K562 (cell line): Measurements from ENCODE around the gene RPS10. TPM values are rescaled to one million over a fixed set of nuclear protein-coding genes. Genes with fewer than 3 reads are reported as not detected.
A peak's percentile ranks its signal among the peaks of the same experiment; 100 is the strongest.

Source experiments
- ATAC-seq: fragments of 200-7000 bp; cut with Tn5 transposase; 3 replicates; pipeline ENCODE4 v1.9.1; 2020; ENCODE audit warnings: moderate library complexity
- BruUV-seq: library from RNA; stranded (reverse); fragments of 400-500 nt; replicated peaks from 2 replicates; lab custom pipeline; 2021; lab: Mats Ljungman, UMichigan
- CTCF ChIA-PET: fragments of 300-600 bp; formaldehyde crosslinking; extraction: SDS; loops from one replicate; lab custom pipeline; 2021; ENCODE audit warnings: low intra/inter-chr PET ratio; lab: Yijun Ruan, JAX
- POLR2A ChIA-PET: fragments of 300-600, 350-650 bp; sonication (Branson Sonifier 250); formaldehyde crosslinking; extraction: SDS; loops from one replicate; lab custom pipeline; 2021; ENCODE audit warnings: antibody characterized with exemption, inconsistent platforms; lab: Yijun Ruan, JAX
- DNase-seq, 4 experiments: peaks; one replicate each; pipeline versions ENCODE4 v3.0.0 to v3.0.0-alpha.2; 2011 to 2018; ENCODE audit warnings: low spot score in 3 of 4, mixed read lengths in 3 of 4; ENCODE audit errors: extremely low read depth in 1 of 4
- FAIRE-seq: peaks from 2 replicates; lab custom pipeline; 2011; peaks lifted over from hg19 to GRCh38; lab: Jason Lieb, UNC
- H2AFZ ChIP-seq: 2 replicates; pipeline ENCODE4 v1.6.0; 2011; ENCODE audit warnings: low read depth, low read length, control low read depth, inconsistent platforms
- H3K27ac ChIP-seq: fragments of 200-600 bp; 3 replicates; pipeline ENCODE4 v1.8.0; 2011; ENCODE audit warnings: low read depth, mild to moderate bottlenecking, control low read depth, inconsistent platforms, low read length, moderate library complexity, mixed read lengths; ENCODE audit errors: extremely low read depth
- H3K27me3 ChIP-seq, 2 experiments: fragments of 300-600 bp in 1 of 2; 2 replicates in 1 of 2; 3 replicates in 1 of 2; pipeline versions ENCODE4 v1.6.0 to v1.8.0; 2011; ENCODE audit warnings: inconsistent platforms in 2 of 2, low read length in 2 of 2, mild to moderate bottlenecking in 1 of 2, mixed read lengths in 1 of 2, moderate library complexity in 1 of 2; ENCODE audit not compliant: control insufficient read depth in 2 of 2, insufficient read depth in 2 of 2
- H3K36me3 ChIP-seq: fragments of 300-600 bp; 3 replicates; pipeline ENCODE4 v1.8.0; 2011; ENCODE audit warnings: mild to moderate bottlenecking, low read length, inconsistent platforms; ENCODE audit not compliant: control insufficient read depth, insufficient read depth
- H3K4me1 ChIP-seq, 2 experiments: fragments of 200-600 bp in 1 of 2; replicated peaks in 1 of 2; 2 replicates in 1 of 2; 3 replicates in 1 of 2; pipeline versions ENCODE4 v1.5.1 to v1.8.0; 2011; ENCODE audit warnings: inconsistent platforms in 2 of 2, low read length in 2 of 2, mild to moderate bottlenecking in 1 of 2, mixed read lengths in 1 of 2, moderate library complexity in 1 of 2; ENCODE audit not compliant: control insufficient read depth in 2 of 2, insufficient read depth in 2 of 2
- H3K4me2 ChIP-seq: 2 replicates; pipeline ENCODE4 v1.6.1; 2011; ENCODE audit warnings: low read length, control low read depth, inconsistent platforms, mixed read lengths; ENCODE audit not compliant: insufficient read depth
- H3K4me3 ChIP-seq: fragments of 200-600 bp; sonication (generic), shearing (Covaris generic); 2 replicates; pipeline ENCODE4 v1.5.1; 2016; ENCODE audit warnings: control low read depth, inconsistent platforms
- H3K79me2 ChIP-seq: fragments of 200-600 bp; 3 replicates; pipeline ENCODE4 v1.8.0; 2011; ENCODE audit warnings: low read length, inconsistent platforms; ENCODE audit not compliant: control insufficient read depth, insufficient read depth
- H3K9ac ChIP-seq, 2 experiments: 2 replicates each; pipeline versions ENCODE4 v1.6.0 to v1.6.1; 2011; ENCODE audit warnings: low read depth in 2 of 2, low read length in 2 of 2, control low read depth in 1 of 2, inconsistent platforms in 1 of 2, mild to moderate bottlenecking in 1 of 2, mixed read lengths in 1 of 2; ENCODE audit not compliant: insufficient read depth in 1 of 2
- H3K9me1 ChIP-seq: one replicate; pipeline ENCODE4 v1.6.0; 2011; ENCODE audit warnings: inconsistent platforms, mild to moderate bottlenecking, low read length, moderate library complexity; ENCODE audit not compliant: control insufficient read depth, insufficient read depth
- H3K9me3 ChIP-seq: replicated peaks from 2 replicates; pipeline ENCODE4 v1.5.1; 2011; ENCODE audit warnings: low read depth, low read length, inconsistent platforms; ENCODE audit not compliant: control insufficient read depth, insufficient read depth
- H4K20me1 ChIP-seq: replicated peaks from 2 replicates; pipeline ENCODE4 v1.6.1; 2011; ENCODE audit warnings: low read length, inconsistent platforms, mixed read lengths; ENCODE audit not compliant: control insufficient read depth, insufficient read depth
- GTF2A2 ChIP-seq: IDR thresholded peaks from 2 replicates; pipeline ENCODE4 v1.6.1; 2016; ENCODE audit warnings: mild to moderate bottlenecking, missing genetic modification characterization, missing compliant biosample characterization
- HCFC1 ChIP-seq: IDR thresholded peaks from 2 replicates; pipeline ENCODE4 v1.6.1; 2012; ENCODE audit warnings: low read depth, low read length, improper control_type of control experiment
- HNRNPUL1 ChIP-seq: fragments of 200-400 bp; formaldehyde crosslinking; IDR thresholded peaks from 2 replicates; pipeline ENCODE4 v1.6.1; 2017; ENCODE audit warnings: low read length
- KAT8 ChIP-seq: fragments of 450-650 bp; IDR thresholded peaks from 2 replicates; pipeline ENCODE4 v1.6.1; 2016; ENCODE audit warnings: low read depth, mild to moderate bottlenecking
- MYNN ChIP-seq, 2 experiments: sonication (generic); formaldehyde crosslinking in 1 of 2; IDR thresholded peaks; 2 replicates each; pipeline versions ENCODE4 v1.5.0 to v1.6.1; 2016 to 2020; ENCODE audit warnings: antibody characterized with exemption in 1 of 2, missing genetic modification reagents in 1 of 2
- NFIC ChIP-seq: fragments of 450-650 bp; IDR thresholded peaks from 2 replicates; pipeline ENCODE4 v1.6.1; 2017; ENCODE audit warnings: mild to moderate bottlenecking, inconsistent platforms
- NKRF ChIP-seq: fragments of 450-650 bp; IDR thresholded peaks from 2 replicates; pipeline ENCODE4 v1.6.1; 2016; ENCODE audit warnings: borderline replicate concordance
- PHTF2 ChIP-seq: fragments of 250-450 bp; sonication (Bioruptor Pico); IDR thresholded peaks from 2 replicates; pipeline ENCODE4 v1.5.0; 2021; ENCODE audit warnings: mild to moderate bottlenecking
- PRPF4 ChIP-seq: fragments of 200-400 bp; formaldehyde crosslinking; IDR thresholded peaks from one replicate; pipeline ENCODE4 v1.6.1; 2017; ENCODE audit warnings: low read length, low read depth, mild to moderate bottlenecking; ENCODE audit not compliant: insufficient read depth, poor library complexity, severe bottlenecking
- RBM25 ChIP-seq: fragments of 200-400 bp; formaldehyde crosslinking; IDR thresholded peaks from 2 replicates; pipeline ENCODE4 v1.6.1; 2018; ENCODE audit warnings: low read length, low read depth, moderate library complexity; ENCODE audit not compliant: severe bottlenecking
- RBM34 ChIP-seq: fragments of 200-400 bp; formaldehyde crosslinking; IDR thresholded peaks from 2 replicates; pipeline ENCODE4 v1.6.1; 2018; ENCODE audit warnings: low read length, borderline replicate concordance; ENCODE audit not compliant: insufficient read depth
- SP2 ChIP-seq: IDR thresholded peaks from 2 replicates; pipeline ENCODE4 v1.6.1; 2011; ENCODE audit warnings: mild to moderate bottlenecking, low read depth, low read length, moderate library complexity; ENCODE audit not compliant: poor library complexity, severe bottlenecking; ENCODE audit errors: extremely low read depth
- TBL1XR1 ChIP-seq, 2 experiments: IDR thresholded peaks; 2 replicates each; pipeline ENCODE4 v1.6.1; 2012; ENCODE audit warnings: improper control_type of control experiment in 2 of 2, low read length in 2 of 2, mild to moderate bottlenecking in 1 of 2
- ZBTB43 ChIP-seq: sonication (generic); formaldehyde crosslinking; IDR thresholded peaks from 2 replicates; pipeline ENCODE4 v1.8.0; 2023; ENCODE audit warnings: mild to moderate bottlenecking, missing genetic modification reagents
- ZFP91 ChIP-seq: sonication (generic); formaldehyde crosslinking; IDR thresholded peaks from 2 replicates; pipeline ENCODE4 v1.8.0; 2022; ENCODE audit warnings: mild to moderate bottlenecking, missing genetic modification reagents
- ZKSCAN3 ChIP-seq: fragments of 250-450 bp; sonication (Bioruptor Pico); IDR thresholded peaks from 2 replicates; pipeline ENCODE4 v1.4.0; 2020
- ZNF395 ChIP-seq: fragments of 200-800 bp; sonication (Bioruptor generic); IDR thresholded peaks from 2 replicates; pipeline ENCODE4 v1.6.1; 2017; ENCODE audit warnings: missing genetic modification characterization, missing compliant biosample characterization
- WGBS: fragments of 100-300 bp; shearing (Covaris generic); methylation state at CpG from one replicate; pipeline ENCODE4 v1.1.6; 2016; ENCODE audit warnings: low coverage, mixed read lengths; ENCODE audit not compliant: insufficient coverage; ENCODE audit errors: missing lambda C conversion rate; 5-methylcytosine and 5-hydroxymethylcytosine counted together
- in situ Hi-C: fragments of 300-500 bp; cut with MboI; formaldehyde crosslinking; loops from 4 replicates; pipeline ENCODE4 v1.15.0; 2018; ENCODE audit warnings: inconsistent platforms, mixed read lengths
- intact Hi-C: fragments of 100-400 bp; cut with micrococcal nuclease; formaldehyde crosslinking; loops from 2 replicates; pipeline ENCODE4 v1.14.2; 2022
- polyA plus RNA-seq, 8 experiments: library from polyadenylated mRNA; depleted of rRNA in 4 of 8; stranded (reverse) in 5 of 8; unstranded in 3 of 8; fragments of >200 nt; fragmentation: Nextera tagmentation in 2 of 8; fragmentation: Illumina TruSeq in 1 of 8; extraction: Ambion mirVana in 2 of 8; extraction: Trizol in 1 of 8; gene quantifications; 2 replicates each; pipeline versions ENCODE4 v1.2.1 to v1.2.3, GENCODE V29; 2011 to 2014; ENCODE audit warnings: inconsistent platforms in 1 of 8, missing spikeins in 1 of 8
- total RNA-seq, 7 experiments: library from RNA; depleted of rRNA in 6 of 7; stranded (reverse); fragments of >200 nt in 6 of 7; fragmentation: Illumina TruSeq in 2 of 7; extraction: Trizol in 2 of 7; gene quantifications; 2 replicates each; pipeline versions ENCODE4 v1.2.1 to v1.2.3, GENCODE V29; 2011 to 2021; ENCODE audit warnings: low replicate concordance in 1 of 7

The RPS10 gene
- total and polyA plus RNA-seq, 9 of the 15 experiments (the other 6 are each of a cell fraction or from before 2014, with no cell fraction given), result 2,680 to 5,251 (median 3,876) TPM

GRCh38 chr6:34462551-34462971 lies 36.7 kb upstream of the RPS10 start:
- intact Hi-C loops, result no loop called here
- WGBS, result 10% methylated on average over 6 of the region's 6 CpGs
- no peaks in the 10 kb centered on the region for H3K9me3 ChIP-seq
- H3K36me3 ChIP-seq, result no peaks in the 10 kb centered on the region
- ChIA-PET CTCF (no interaction called here), POLR2A (interaction anchor here (0.7 to 1.3 kb wide), 5 partner anchors 9 to 149 kb away, joined by 3 to 5 read pairs (median 5); partner anchors contain the start of gene RPS10)
- ATAC-seq, result peak; percentile 80
- H3K27me3 ChIP-seq, result no peaks in the 10 kb centered on the region
- H3K27ac ChIP-seq, result no peak overlapping the region; the same call in 2 of the 3 replicates
- no peaks in the 10 kb centered on the region for H3K79me2 ChIP-seq
- no peak overlapping the region for H3K4me3 ChIP-seq
- FAIRE-seq, result peak; percentile 87
- no peaks in the 10 kb centered on the region for H3K9me1 ChIP-seq
- peak overlapping the region; percentile 69 for H3K4me2 ChIP-seq
- H2AFZ ChIP-seq, result peak overlapping the region; percentile 92
- no peaks in the 10 kb centered on the region for H4K20me1 ChIP-seq
- H3K9ac ChIP-seq, result peak overlapping the region; percentile 44 to 87
- H3K4me1 ChIP-seq, result peaks cover 9 to 28% of the 10 kb centered on the region in 2 experiments; a peak in 4 of 5 replicates
- no TSS peak for BruUV-seq
- in situ Hi-C loops, result loop anchor here (25.0 kb wide), 1 partner anchor 675 kb away; the partner anchor contains the start of gene TCP11
- DNase-seq, result peak; percentile 83 to 86 (median 85)
- TF ChIP-seq GTF2A2 (tag) (no peak), NKRF (no peak), KAT8 (no peak), PHTF2 (CRISPR knock-in tag) (no peak), ZFP91 (CRISPR knock-in tag) (no peak), HNRNPUL1 (no peak), PRPF4 (no peak), RBM34 (no peak), RBM25 (no peak), TBL1XR1 (IDR thresholded peaks at IDR 0.05; ENCODE audit: low read length in 2 of 2) (no peak), HCFC1 (no peak), MYNN (IDR thresholded peaks at IDR 0.05) (0 out of 2 replicates have a peak, but pooled peaks have one; percentile 37), MYNN (CRISPR knock-in tag; IDR thresholded peaks at IDR 0.05) (no peak), ZBTB43 (CRISPR knock-in tag) (no peak), SP2 (no peak), NFIC (no peak), ZNF395 (CRISPR knock-in tag) (no peak), ZKSCAN3 (no peak)
